DMS 273 (cell line): ENCODE data around the gene TRIM67.
"Not testable (repeated sequence)": the region's sequence is repeated elsewhere in the genome, so short reads cannot be mapped to it uniquely, and the experiment has no call there.

Source experiments
- DNase-seq: peaks from one replicate; lab custom pipeline; 2025; ENCODE audit not compliant: unreplicated experiment; lab: John Stamatoyannopoulos, UW

TRIM67 gene

DNA sequence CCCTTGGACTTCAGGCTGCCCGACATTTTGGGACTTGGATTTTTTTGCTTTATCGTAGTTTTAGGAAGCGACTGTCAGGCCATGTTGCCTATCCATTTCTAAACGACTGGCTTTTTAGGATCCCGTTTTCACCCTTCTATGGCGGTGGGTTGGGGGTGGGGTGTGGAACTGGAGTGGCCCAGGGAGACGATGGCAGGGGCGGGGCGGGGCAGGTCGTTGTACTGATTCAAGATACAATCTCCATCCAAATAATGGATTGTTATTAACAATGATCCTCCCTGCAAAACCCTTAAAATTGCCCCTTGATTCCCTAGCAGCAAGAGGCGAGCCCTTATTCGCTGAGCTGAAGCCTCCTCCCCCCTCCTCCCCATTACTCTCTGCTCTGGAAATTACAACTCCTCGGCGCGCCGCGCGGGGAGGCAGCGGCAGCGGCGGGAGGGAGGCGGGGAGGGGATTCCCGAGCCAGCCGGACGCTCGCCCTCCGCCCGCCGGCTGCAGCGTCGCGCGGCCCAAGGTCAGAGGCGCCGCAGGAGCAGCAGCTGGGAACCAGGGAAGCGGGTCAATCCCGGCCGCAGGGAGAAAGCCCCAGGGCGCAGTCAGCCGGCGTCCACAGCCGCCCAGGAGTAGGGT lies at the start of gene TRIM67:
Gene TRIM67, plus strand, starts transcription at position 392 of the 630 bp plus-strand sequence. CDS start 912 bp downstream, outside the sequence.
- DNase-seq = peak; percentile 81

DNA sequence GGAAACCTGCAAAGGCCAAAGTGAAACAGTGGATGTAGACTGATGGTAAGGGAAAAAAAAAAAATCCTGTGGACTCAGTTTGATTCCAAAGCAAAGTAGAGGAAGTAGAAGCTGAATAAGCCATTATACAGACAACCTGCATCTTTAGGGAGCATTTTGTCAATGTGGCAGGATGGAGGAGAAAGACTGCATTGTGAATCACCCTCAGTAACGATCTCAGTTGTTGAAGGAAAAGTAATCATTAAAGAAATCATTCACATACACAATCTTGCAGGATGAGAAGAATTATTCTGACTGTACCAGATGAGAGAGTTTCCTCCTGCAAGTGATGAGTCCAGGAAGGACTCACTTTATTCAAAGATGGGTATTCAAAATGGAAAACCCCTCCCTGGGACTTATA lies 45.1 kb upstream of the TRIM67 start:
- no peak for DNase-seq

DNA sequence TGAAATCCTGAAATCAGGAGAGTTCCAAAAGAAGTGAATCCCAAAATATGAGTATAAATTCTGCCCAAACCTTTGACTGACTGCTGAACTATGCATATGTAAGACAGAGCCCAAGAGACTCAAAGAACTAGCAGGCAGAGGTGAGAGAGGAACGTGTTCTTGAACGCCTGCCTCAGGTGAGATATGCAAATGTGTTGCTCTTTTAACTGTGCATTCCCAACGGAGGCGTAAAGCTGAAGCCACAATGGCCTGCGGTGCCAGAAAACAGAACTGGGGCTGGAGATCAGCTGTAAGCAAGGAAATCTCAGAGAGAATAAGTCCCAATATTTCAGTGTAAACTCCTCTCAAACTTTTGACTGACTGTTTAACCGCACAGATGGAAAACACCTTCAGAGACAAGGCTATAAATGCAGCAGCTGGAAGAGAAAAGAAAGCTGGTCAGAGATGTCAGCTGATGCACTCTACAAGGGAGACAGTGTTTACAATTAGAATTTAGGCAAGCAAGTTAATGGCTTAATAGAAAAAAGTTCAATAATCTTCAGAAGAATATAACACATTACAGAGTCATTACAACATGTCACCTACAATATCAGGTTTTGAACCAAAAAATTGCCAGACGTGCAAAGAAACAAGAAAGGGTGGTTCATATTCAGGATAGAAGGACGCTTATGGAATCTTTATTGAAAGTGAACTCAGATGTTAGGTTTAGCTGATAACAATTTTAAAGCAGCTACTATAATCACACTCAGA lies 43.0 kb upstream of the TRIM67 start:
- no peak for DNase-seq

DNA sequence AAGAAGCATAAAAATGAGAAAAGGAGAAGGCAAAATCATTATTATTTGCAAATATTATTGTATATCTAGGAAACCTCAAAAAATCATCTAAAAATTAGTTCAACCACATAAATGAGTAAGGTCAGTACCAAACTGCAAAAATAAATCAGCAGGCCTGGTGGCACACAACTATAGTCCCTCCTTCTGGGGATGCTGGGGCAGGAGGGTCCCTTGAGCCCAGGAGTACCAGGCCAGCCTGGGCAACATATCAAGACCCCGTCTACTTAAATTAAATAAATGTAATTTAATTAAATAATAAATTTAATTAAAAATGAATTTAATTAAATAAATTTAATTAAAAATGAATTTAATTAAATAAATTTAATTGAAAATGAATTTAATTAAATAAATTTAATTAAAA lies 40.3 kb upstream of the TRIM67 start:
- no peak for DNase-seq

DNA sequence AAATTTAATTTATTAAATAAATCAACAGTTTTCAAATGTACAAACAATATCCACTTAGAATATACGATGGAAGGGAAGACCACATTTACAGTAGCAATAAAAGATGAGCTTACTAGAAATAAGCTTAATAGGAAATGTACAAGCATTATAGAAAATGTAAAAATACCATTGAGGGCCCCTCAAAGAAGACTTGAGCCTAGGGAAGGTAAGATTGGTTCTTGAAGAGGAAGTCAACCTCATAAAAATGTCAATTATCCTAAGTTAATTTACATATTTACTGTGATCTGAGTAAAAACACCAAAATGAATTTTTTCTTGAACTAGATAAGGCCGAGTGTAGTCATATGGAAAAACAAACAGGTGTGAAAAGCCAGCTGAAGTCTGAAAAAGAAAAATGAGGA lies 39.7 kb upstream of the TRIM67 start:
- no peak for DNase-seq

GRCh38 chr1:231124746-231125145 lies 37.1 kb upstream of the TRIM67 start:
- DNase-seq = no peak

DNA sequence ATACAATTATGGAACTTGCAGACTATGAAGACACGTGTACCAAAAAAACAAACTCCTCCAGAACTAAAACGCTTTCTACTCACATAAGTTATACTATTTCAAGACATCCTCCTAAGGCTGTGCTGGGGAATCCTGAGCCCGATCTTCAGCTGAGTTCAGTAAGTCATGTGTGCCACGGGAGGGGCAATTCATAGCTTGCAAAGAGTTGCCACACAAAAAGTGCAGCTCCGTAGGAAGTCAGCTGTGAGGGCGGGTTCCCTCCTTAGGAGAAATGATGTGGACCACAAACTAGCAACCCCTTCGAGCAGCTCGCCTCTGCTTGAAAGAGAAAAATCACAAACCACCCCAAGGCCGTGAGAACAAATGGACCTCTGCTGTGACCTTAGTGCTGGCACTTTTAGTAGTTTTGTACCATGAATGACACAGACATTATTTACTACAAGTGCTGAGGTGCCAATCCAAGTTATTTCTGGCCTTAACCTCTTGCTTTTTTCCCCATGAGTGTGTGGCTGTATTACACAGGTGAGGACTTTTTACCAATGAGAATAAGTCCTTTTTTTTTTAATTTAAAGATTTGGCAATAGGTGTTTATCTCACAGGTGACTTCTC lies 35.8 kb upstream of the TRIM67 start:
- no peak for DNase-seq

- DNase-seq = not testable (repeated sequence)
Observed at GRCh38 chr1:231127106-231127505, 34.8 kb upstream of the TRIM67 start.

DNA sequence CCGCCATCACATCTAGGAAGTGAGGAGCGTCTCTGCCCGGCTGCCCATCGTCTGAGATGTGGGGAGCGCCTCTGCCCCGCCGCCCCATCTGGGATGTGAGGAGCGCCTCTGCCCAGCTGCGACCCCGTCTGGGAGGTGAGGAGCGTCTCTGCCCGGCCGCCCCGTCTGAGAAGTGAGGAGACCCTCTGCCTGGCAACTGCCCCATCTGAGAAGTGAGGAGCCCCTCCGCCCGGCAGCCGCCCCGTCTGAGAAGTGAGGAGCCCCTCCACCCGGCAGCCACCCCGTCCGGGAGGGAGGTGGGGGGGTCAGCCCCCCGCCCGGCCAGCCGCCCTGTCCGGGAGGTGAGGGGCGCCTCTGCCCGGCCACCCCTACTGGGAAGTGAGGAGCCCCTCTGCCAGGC lies 33.4 kb upstream of the TRIM67 start:
- not testable (repeated sequence) for DNase-seq

DNA sequence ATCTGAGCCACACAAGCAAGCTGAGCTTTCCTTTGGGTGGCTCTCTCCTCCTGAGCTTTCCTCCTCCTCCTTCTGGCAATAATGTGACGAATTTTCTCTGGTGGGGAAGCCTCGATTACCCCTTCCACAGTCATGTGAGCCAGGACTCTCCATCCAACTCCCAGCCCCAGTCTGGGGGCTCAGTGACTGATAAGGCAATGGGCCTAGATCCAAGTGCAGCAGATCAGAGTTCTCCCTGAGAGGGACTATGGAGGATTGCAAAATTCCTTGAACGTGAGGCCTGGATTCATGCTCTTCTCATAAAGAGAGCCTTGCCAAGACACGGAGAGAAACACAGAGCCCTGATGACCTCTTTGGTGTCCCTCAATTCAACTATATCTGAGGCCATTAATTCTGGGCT lies 31.3 kb upstream of the TRIM67 start:
- no peak for DNase-seq

- not testable (repeated sequence) for DNase-seq
Observed at GRCh38 chr1:231132591-231132990, 29.3 kb upstream of the TRIM67 start.

DNA sequence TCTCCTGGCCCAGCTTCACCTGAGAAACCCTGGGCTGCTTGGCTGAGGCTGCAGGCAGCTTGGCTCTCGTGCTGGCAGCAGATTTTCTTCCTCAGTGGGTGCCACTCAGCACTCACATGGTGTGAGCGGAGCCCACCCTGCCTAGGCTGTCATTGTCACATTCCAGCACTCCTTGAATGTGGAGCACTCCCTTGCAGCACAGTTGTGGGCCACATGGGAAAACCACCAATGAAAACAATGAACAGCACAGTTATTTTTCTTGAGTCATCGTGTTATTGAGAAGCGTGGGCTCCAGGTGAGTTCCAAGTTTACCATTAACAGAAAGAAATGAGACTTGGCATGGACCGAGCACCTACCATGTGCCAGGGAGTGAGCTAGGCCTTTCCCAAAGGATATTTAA lies 27.2 kb upstream of the TRIM67 start:
- DNase-seq = no peak

GRCh38 chr1:231138236-231138635 lies 23.6 kb upstream of the TRIM67 start:
- no peak for DNase-seq

DNA sequence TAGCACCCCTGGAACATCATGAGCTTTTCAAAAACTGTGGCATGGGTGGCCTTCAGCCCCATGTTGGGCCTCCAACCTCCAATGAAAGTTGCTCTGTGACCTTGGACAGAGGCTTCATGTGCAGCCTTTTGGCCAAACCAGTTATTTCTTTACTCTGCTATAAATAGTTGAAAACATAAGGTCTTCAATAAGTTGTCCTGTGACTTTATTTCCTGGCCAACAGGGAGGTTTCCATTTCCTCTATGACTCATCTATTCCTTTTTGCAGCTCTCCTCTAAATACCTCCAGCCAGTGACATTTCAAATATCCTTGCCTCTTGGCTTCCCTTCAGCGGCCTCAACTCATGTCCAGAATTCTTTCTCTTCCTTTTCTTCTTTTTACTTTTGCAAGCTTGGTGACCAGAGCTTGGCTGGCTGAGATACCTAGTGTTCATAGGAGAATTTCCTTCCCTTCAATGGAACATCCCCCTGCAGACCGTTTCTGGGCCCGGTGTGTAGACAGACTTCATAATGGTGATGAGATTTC lies 22.7 kb upstream of the TRIM67 start:
- DNase-seq = no peak

DNA sequence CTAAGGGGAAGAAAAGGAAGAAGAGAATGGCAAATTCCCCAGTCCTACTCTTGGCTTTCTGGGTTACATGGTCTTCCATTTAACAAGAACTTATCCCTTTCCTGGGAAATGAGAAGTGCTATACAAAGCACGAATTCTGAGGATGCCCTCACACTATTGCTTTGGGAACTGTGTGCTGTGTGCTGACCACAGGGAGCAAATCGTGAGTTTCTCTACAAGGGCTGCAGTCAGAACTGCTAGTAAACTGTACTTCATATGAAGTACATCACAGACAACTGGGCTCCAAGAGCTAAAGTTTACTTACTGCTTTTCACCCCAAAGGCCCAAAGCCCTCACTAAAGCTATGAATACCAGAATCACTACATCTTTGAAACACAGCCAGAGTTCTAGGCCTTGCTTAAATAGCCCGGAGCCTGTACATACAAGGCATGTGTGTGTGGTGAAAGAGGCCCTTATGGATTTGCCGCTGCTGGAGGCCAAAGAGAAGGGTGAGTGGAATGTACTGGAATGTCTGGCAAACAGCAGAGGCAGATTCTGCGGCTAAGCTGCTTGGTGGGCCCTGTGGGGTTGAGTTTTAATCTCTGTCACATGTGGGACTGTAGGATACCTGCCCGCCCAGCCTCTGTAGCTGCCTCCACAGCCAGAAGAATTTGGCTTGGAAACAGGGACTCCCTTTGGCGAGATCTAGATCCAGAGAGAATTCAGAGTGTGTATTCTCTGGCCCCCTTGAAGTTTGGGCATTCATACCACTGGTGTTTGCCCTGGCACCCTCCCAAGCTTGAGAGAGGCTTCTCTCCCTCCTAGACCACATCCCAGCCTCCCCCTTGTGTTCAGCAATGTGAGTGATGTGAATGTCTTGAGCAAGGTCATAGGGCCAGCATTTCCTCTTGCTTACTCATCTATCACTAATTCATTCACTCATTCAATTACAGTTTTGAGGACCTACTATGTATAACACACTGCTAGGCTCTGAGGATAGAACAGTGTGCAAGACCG lies 21.9 kb upstream of the TRIM67 start:
- DNase-seq = no peak

GRCh38 chr1:231144416-231145193 lies 17.3 kb upstream of the TRIM67 start:
- DNase-seq = no peak

GRCh38 chr1:231147896-231148295 lies 14.0 kb upstream of the TRIM67 start:
- no peak for DNase-seq

DNA sequence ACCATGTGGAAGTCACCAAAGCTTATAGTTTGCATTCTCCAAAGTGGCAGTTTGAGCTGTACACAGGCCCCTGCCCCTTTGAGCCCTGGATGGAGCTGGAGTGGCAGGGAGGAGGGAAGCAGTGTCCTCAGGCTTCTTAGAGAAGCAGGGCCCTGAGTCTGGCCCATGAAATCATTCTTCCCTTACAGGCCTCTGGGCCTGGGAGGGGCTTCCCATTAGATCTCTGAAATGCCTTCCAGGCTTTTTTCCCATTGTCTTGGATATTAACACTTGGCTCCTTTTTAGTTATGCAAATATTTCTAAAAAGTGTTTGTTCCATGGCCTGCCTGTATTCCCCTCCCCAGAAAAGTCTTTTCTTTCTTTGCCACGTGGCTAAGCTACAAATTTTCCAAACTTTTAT lies 10.0 kb upstream of the TRIM67 start:
- no peak for DNase-seq

GRCh38 chr1:231153726-231154125 lies 8.1 kb upstream of the TRIM67 start:
- DNase-seq = peak; percentile 64

- DNase-seq = no peak
Observed at GRCh38 chr1:231155808-231156207, 6.0 kb upstream of the TRIM67 start.
